Epithelial cell of esophagus (primary cell): ENCODE measurements around the gene TENM4.

Experiments used
- DNase-seq: peaks from one replicate; pipeline ENCODE4 v3.0.0; 2010; ENCODE audit warnings: low read depth
- H3K4me3 ChIP-seq: 2 replicates; pipeline ENCODE4 v1.5.1; 2011; ENCODE audit warnings: mild to moderate bottlenecking, low read length, control low read depth
- CTCF ChIP-seq: IDR thresholded peaks from 2 replicates; pipeline ENCODE4 v1.5.1; 2011; ENCODE audit warnings: low read depth, mild to moderate bottlenecking, low read length, control low read depth, inconsistent platforms; ENCODE audit not compliant: insufficient read depth; ENCODE audit errors: missing control alignments

Gene TENM4

GRCh38 chr11:78972590-78972989 lies 468.2 kb downstream of the TENM4 start:
- DNase-seq: no peak

GRCh38 chr11:78972177-78972576 lies 468.7 kb downstream of the TENM4 start:
- TF ChIP-seq CTCF: no peak
- DNase-seq: no peak
- H3K4me3 ChIP-seq: no peak overlapping the region

More at GRCh38 chr11:78972590-78972989, 468.2 kb downstream of the TENM4 start:
- no peak overlapping the region for H3K4me3 ChIP-seq
- TF ChIP-seq CTCF: no peak

GRCh38 chr11:78967811-78968210 lies 473.0 kb downstream of the TENM4 start:
- no peak for TF ChIP-seq CTCF
- H3K4me3 ChIP-seq: no peak overlapping the region
- DNase-seq: no peak

DNA sequence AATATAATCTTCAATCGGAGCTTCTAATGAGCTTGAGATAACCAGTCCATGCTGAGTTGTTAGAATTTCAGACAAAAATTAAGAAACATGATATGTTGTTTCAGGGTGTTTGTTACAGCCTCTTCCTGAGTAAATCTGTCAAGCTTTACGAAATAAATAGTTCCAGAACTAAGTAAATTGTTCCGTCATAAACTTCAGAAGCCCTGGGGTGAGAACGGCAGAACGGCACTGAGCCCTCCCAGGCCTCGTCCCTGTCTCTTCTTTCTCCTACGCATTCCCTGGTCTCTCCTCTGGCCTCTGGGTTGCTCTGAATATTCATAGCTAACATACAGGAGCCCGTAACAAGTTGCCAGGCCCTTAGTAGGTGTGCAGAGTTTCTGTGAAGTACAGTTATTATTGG lies 475.4 kb downstream of the TENM4 start:
- DNase-seq: no peak
- no peak overlapping the region for H3K4me3 ChIP-seq
- TF ChIP-seq CTCF: no peak

DNA sequence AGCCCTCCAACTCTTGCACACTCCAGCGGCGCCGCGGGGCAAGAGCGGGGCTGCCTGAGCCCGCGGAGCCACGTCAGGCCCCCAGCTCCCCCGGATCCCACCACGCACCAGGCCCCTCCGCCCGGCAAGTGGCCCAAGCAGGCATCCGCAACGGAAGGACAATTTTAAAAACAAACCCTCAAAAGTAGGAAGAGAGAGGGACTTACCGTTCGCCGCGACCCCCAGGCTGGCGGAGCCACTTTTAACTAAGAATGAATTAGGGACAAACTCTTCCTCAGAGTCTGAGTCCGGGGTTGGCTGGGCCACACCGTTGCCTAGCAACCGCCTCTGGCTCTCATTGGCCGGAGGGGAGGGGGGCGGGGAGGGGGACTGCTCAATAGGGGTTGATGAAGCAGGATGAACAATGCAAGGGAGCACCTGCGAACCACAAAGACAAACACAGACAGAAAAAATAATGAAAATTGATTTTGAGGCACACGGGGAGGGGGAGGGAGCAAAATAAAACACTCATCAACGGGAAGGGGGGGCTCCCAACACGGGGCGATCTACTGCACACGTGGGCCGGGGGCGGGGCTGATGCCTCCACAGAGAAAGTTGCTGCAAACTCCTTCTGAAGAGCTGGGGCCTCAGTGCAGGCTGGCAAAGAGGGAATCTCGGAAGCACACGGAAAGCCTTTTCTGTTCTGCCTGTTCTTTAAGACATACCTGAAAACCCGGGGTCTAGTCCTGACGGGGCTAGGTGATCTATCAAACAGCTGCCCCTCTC lies 478.7 kb downstream of the TENM4 start:
- peak; percentile 29 for DNase-seq
- no peak overlapping the region for H3K4me3 ChIP-seq
- no peak for TF ChIP-seq CTCF

GRCh38 chr11:78961247-78961646 lies 479.6 kb downstream of the TENM4 start:
- TF ChIP-seq CTCF: peak; percentile 84
- H3K4me3 ChIP-seq: no peak overlapping the region
- DNase-seq: peak; percentile 82

DNA sequence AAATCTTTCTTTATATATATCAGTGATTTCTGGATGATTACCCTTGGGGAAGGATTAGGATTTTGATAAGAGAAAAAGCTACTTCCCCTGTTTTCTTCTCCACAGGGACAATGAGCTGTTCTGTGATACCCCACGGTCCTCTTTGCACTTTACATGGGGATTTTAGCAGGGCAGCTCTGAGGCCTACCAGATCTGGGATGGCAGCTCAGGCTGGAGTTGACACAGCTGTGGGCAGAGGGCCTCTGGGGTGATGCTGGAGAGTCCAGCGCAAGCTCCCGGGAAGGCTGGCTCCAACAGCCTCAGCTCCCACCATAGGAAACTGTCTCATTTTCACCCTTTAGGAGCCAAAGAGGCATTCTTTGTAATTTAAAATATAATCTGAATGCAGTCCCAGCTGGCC lies 482.4 kb downstream of the TENM4 start:
- DNase-seq: no peak
- no peak overlapping the region for H3K4me3 ChIP-seq
- no peak for TF ChIP-seq CTCF
